Midbrain (tissue), 1 donor: ENCODE data around the gene GPR146.

Source experiments
- DNase-seq: peaks from one replicate; lab custom pipeline; 2025; lab: John Stamatoyannopoulos, UW

The GPR146 gene

DNA sequence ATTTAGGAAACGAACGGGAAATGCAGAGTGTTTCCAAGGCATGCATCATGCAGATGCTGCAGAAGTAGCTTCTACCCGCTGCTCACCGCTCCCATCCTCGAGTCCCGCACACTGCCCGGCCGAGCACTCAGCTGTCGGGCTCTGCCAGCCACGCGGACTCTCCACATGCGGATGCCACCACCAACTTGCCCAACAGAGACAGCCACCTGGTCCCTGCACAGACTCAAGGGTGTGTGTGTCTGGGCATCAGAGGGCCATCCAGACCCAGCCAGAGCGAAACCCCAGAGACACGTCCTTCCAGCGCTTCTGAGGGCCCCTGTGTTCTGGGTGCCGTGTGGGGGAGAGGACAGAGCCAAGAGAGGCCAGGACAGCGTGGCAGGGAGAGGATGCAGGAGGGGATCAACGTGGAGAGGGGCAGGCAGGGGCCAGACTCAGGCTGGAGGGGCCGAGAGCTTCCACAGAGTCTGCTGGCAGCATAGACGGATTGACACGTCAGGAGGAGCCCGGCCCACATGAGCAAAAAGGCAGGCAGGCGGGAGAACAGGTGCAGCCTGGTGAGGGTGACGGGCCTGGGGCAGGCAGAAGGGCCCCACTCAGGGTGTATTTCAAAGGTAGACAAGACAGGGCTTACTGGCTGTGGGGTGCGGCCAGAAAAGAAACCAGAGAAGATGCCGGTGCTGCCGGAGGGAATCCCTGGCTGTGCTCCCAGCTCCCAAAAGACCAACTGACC is 61.9 kb downstream of the GPR146 start:
- no peak for DNase-seq

GRCh38 chr7:1106793-1107421 is 62.6 kb downstream of the GPR146 start:
- DNase-seq: no peak

DNA sequence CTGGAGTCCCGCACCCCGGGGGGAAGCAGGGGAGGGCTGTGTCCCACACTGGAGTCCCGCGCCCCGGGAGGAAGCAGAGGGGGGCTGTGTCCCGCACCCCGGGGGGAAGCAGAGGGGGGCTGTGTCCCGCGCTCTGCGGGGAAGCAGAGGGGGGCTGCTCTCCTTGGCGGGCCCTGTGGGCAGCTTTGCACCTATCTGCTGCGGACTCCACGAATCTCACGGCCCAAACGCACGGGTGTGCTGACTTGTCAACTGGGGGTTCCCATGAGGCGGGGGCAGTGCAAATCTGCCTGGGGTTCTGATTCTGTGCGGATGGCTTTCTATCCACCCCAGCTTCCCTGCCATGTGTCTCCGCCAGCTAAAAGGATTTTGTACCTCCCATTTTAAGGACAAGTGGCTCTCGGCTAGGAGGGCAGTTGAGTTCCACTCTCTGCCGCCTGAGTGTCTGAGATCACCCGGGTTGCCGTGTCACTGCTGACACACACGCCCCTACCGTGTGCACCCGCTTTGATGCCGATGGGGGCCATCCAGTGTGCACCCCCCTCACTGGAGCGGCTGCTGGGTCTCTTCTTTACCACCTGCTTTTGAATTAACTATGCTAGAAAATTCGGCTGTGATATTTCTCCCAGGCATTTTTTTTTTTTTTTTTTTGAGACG is 64.0 kb downstream of the GPR146 start:
- no peak for DNase-seq
